Thymus (tissue), 11 donors: Measurements from ENCODE around the gene KANK2. TPM values are rescaled to one million over a fixed set of nuclear protein-coding genes. Genes with fewer than 3 reads are reported as not detected.
"Not testable (repeated sequence)": the region's sequence is repeated elsewhere in the genome, so short reads cannot be mapped to it uniquely, and the experiment has no call there.

ENCODE experiments used
- DNase-seq, 9 donors: peaks; one replicate each; pipeline ENCODE4 v3.0.0-alpha.2; 2013; ENCODE audit warnings: low spot score in 9 of 9, low read depth in 6 of 9, missing footprints in 1 of 9
- H3K27ac ChIP-seq, 2 donors: one replicate each; pipeline ENCODE4 v1.5.1; 2013; ENCODE audit warnings: control low read depth in 1 of 2, low read depth in 1 of 2, low read length in 1 of 2, mild to moderate bottlenecking in 1 of 2, moderate library complexity in 1 of 2
- H3K27me3 ChIP-seq, 2 donors: one replicate each; pipeline ENCODE4 v1.5.1; 2013; ENCODE audit warnings: low read length in 1 of 2; ENCODE audit not compliant: control insufficient read depth in 2 of 2, insufficient read depth in 1 of 2
- H3K36me3 ChIP-seq, 2 donors: one replicate each; pipeline ENCODE4 v1.5.1; 2013; ENCODE audit warnings: low read length in 1 of 2, mild to moderate bottlenecking in 1 of 2, moderate library complexity in 1 of 2; ENCODE audit not compliant: control insufficient read depth in 2 of 2, insufficient read depth in 2 of 2
- H3K4me1 ChIP-seq, 2 donors: one replicate each; pipeline ENCODE4 v1.5.1; 2013; ENCODE audit warnings: low read length in 2 of 2; ENCODE audit not compliant: control insufficient read depth in 2 of 2, insufficient read depth in 2 of 2
- H3K4me3 ChIP-seq, 2 donors: one replicate each; pipeline ENCODE4 v1.5.1; 2013; ENCODE audit warnings: low read length in 2 of 2, control low read depth in 1 of 2, mild to moderate bottlenecking in 1 of 2
- H3K9me3 ChIP-seq, 2 donors: one replicate each; pipeline ENCODE4 v1.5.1; 2013; ENCODE audit warnings: low read length in 1 of 2, mild to moderate bottlenecking in 1 of 2; ENCODE audit not compliant: control insufficient read depth in 2 of 2, insufficient read depth in 1 of 2
- WGBS: extraction: QIAGEN DNeasy Blood & Tissue Kit; methylation state at CpG from one replicate; pipeline ENCODE4 v1.1.7; 2013; 5-methylcytosine and 5-hydroxymethylcytosine counted together
- polyA plus RNA-seq: library from polyadenylated mRNA; stranded (reverse); fragments of 200-250 nt; gene quantifications from one replicate; pipeline ENCODE4 v1.2.3, GENCODE V29; 2013
- total RNA-seq: library from RNA; stranded (reverse); fragments of 120-200 nt; gene quantifications from one replicate; pipeline ENCODE4 v1.2.4, GENCODE V29; 2013
- donor health status: healthy.

The KANK2 gene
- total and polyA plus RNA-seq, 2 donors: 12.3 to 18.3 TPM

GRCh38 chr19:11181488-11181887 lies 15.9 kb downstream of the KANK2 start:
- Histone ChIP-seq H3K27me3 (no peaks in the 10 kb centered on the region), H3K4me1 (peaks cover 0 to 4% of the 10 kb centered on the region in 2 donors), H3K27ac (no peak overlapping the region), H3K36me3 (peaks cover 0 to 6% of the 10 kb centered on the region in 2 donors), H3K9me3 (no peaks in the 10 kb centered on the region), H3K4me3 (no peak overlapping the region)
- no peak for DNase-seq
- WGBS: 96% methylated on average over 4 of the region's 4 CpGs

GRCh38 chr19:11180975-11181374 lies 16.4 kb downstream of the KANK2 start:
- not testable (repeated sequence) for H3K36me3 ChIP-seq, H3K27ac ChIP-seq, DNase-seq, H3K27me3 ChIP-seq, H3K4me3 ChIP-seq, H3K9me3 ChIP-seq, H3K4me1 ChIP-seq
- 92% methylated on average over 8 of the region's 8 CpGs for WGBS

DNA sequence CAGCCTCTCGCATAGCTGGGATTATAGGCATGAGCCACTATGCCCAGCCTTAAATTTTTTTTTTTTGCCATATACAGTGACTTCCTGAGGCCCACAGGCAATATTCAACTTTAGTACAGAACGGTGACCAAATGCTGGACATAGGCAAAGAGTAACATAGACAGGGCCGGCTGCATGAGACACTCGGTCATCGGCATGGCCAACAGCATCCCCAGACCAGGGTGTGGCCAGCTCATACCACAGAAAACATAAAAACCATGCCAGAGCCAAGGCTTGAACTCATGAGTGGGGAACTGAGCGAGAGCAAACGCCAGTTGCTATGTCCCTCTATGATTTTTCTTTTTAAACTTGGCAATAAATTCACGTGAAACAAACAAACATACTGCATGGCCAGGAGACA lies 17.0 kb downstream of the KANK2 start:
- Histone ChIP-seq H3K9me3 (no peaks in the 10 kb centered on the region), H3K4me1 (peaks cover 0 to 4% of the 10 kb centered on the region in 2 donors), H3K4me3 (no peak overlapping the region), H3K36me3 (peaks cover 0 to 9% of the 10 kb centered on the region in 2 donors), H3K27ac (no peak overlapping the region), H3K27me3 (no peaks in the 10 kb centered on the region)
- 92% methylated on average over 8 of the region's 8 CpGs for WGBS
- no peak for DNase-seq

GRCh38 chr19:11179716-11180297 lies 17.5 kb downstream of the KANK2 start:
- Histone ChIP-seq H3K4me1 (peaks cover 0 to 4% of the 10 kb centered on the region in 2 donors), H3K9me3 (no peaks in the 10 kb centered on the region), H3K4me3 (no peak overlapping the region), H3K27ac (no peak overlapping the region), H3K36me3 (peaks cover 0 to 9% of the 10 kb centered on the region in 2 donors), H3K27me3 (no peaks in the 10 kb centered on the region)
- DNase-seq: no peak
- WGBS: 72% methylated on average over 11 of the region's 11 CpGs

GRCh38 chr19:11179145-11179465 lies 18.2 kb downstream of the KANK2 start:
- not testable (repeated sequence) for H3K9me3 ChIP-seq, H3K27ac ChIP-seq, H3K27me3 ChIP-seq, DNase-seq, H3K36me3 ChIP-seq, H3K4me1 ChIP-seq, H3K4me3 ChIP-seq
- WGBS: 96% methylated on average over 9 of the region's 9 CpGs

DNA sequence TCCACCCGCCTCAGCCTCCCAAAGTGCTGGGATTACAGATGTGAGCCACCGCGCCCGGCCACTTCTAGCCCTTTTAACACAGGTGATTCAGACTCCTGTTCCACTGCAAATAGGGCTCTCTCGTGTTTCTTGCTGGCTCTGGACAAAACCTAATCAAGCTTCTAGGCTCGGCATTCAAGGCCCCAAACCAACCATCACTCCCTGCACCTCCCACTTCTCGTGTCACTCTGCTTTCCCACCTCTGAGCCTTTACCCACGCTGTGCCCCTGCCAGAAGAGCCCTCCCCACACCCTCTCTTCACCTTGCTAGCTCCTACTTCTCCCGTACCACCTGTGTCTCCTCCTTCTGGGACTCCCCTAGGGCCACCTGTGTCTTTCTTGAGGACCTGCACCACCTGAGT lies 19.8 kb downstream of the KANK2 start:
- WGBS: 96% methylated on average over 9 of the region's 9 CpGs
- H3K27ac ChIP-seq: no peak overlapping the region

GRCh38 chr19:11176466-11177193 lies 20.7 kb downstream of the KANK2 start:
- H3K36me3 ChIP-seq: peaks cover 0 to 9% of the 10 kb centered on the region in 2 donors
- no peak overlapping the region for H3K4me3 ChIP-seq
- no peak overlapping the region for H3K27ac ChIP-seq
- H3K9me3 ChIP-seq: no peaks in the 10 kb centered on the region
- H3K4me1 ChIP-seq: peaks cover 0 to 4% of the 10 kb centered on the region in 2 donors
- WGBS: 98% methylated on average over 18 of the region's 18 CpGs
- no peaks in the 10 kb centered on the region for H3K27me3 ChIP-seq
- no peak for DNase-seq

More for the DNA sequence above, 19.8 kb downstream of the KANK2 start:
- no peaks in the 10 kb centered on the region for H3K27me3 ChIP-seq
- peaks cover 0 to 4% of the 10 kb centered on the region in 2 donors for H3K4me1 ChIP-seq
- no peaks in the 10 kb centered on the region for H3K9me3 ChIP-seq
- H3K36me3 ChIP-seq: peaks cover 0 to 9% of the 10 kb centered on the region in 2 donors
- H3K4me3 ChIP-seq: no peak overlapping the region
- DNase-seq: no peak

- WGBS: 97% methylated on average over 7 of the region's 7 CpGs
- H3K27ac ChIP-seq: no peak overlapping the region
- H3K4me3 ChIP-seq: no peak overlapping the region
- H3K9me3 ChIP-seq: no peaks in the 10 kb centered on the region
- peaks cover 0 to 4% of the 10 kb centered on the region in 2 donors for H3K4me1 ChIP-seq
- no peaks in the 10 kb centered on the region for H3K27me3 ChIP-seq
- DNase-seq: no peak
- H3K36me3 ChIP-seq: peaks cover 0 to 9% of the 10 kb centered on the region in 2 donors
These were observed 21.4 kb downstream of the KANK2 start for GRCh38 chr19:11175920-11176319.

- H3K27ac ChIP-seq: no peak overlapping the region
- no peak overlapping the region for H3K4me3 ChIP-seq
- no peaks in the 10 kb centered on the region for H3K27me3 ChIP-seq
- no peak for DNase-seq
- no peaks in the 10 kb centered on the region for H3K9me3 ChIP-seq
- H3K4me1 ChIP-seq: no peaks in the 10 kb centered on the region
- WGBS: 99% methylated on average over 27 of the region's 27 CpGs
- H3K36me3 ChIP-seq: peaks cover 0 to 9% of the 10 kb centered on the region in 2 donors
These were observed 23.0 kb downstream of the KANK2 start for GRCh38 chr19:11174336-11174735.
